Measurements from ENCODE around the gene SPTBN2. TPM values are rescaled to one million over a fixed set of nuclear protein-coding genes. Genes with fewer than 3 reads are reported as not detected.

Gene SPTBN2
- total RNA-seq, 1 donor from 2014 or later: 62.4 TPM

DNA sequence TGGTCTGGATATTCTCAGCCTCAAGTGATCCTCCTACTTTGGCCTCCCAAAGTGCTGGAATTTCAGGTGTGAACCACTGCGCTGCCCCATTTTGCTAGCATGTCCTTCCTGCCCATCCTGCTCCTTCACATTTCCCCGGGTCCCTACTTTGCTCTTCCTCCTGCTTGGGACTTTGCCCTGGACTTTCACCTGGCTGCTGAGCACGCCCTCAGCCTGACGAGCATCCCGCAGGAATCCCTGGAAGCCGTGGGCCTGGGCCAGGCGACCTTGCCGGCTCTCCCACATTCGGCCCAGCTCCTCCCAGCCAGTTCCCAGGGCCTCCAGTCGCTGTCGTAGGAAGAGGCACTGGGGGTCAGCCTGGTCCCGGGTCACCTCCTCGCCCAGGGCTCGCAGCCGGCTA is 28.7 kb downstream of the SPTBN2 start:
- TF ChIP-seq, protein P1, sequence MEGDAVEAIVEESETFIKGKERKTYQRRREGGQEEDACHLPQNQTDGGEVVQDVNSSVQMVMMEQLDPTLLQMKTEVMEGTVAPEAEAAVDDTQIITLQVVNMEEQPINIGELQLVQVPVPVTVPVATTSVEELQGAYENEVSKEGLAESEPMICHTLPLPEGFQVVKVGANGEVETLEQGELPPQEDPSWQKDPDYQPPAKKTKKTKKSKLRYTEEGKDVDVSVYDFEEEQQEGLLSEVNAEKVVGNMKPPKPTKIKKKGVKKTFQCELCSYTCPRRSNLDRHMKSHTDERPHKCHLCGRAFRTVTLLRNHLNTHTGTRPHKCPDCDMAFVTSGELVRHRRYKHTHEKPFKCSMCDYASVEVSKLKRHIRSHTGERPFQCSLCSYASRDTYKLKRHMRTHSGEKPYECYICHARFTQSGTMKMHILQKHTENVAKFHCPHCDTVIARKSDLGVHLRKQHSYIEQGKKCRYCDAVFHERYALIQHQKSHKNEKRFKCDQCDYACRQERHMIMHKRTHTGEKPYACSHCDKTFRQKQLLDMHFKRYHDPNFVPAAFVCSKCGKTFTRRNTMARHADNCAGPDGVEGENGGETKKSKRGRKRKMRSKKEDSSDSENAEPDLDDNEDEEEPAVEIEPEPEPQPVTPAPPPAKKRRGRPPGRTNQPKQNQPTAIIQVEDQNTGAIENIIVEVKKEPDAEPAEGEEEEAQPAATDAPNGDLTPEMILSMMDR (IDR thresholded peaks at IDR 0.05; ENCODE audit: unreplicated experiment): no peak
- Mint-ChIP-seq H3K4me3 (no peak overlapping the region), H3K27ac (no peak overlapping the region), H3K36me3 (peaks cover 35% of the 10 kb centered on the region), H3K9me3 (no peaks in the 10 kb centered on the region), H3K27me3 (ENCODE audit: low read depth) (no peaks in the 10 kb centered on the region), H3K4me1 (peaks cover 2% of the 10 kb centered on the region)
- no peak for DNase-seq (ENCODE audit: low spot score in 2 of 2, unreplicated experiment in 2 of 2)

DNA sequence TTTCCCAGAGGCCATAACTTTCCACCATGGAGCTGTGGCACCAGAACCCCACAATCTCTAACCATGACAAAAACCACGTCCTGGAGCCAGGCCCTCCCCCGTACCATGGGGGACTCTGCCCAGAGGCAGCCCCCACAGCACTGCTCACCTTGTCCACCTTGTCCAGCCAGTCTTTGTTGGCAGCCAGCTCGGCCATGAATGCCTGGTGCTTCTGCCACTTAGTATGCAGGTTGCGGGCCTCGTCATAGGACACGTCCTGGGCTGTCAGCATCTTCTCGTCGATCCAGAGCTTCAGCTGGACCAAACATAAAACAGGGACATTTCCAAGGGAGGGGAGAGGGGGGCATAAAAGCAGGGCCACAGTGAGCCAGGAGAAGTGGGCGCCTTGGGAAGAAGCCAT is 30.5 kb downstream of the SPTBN2 start:
- Mint-ChIP-seq H3K4me3 (no peak overlapping the region), H3K27me3 (ENCODE audit: low read depth) (no peaks in the 10 kb centered on the region), H3K36me3 (peaks cover 38% of the 10 kb centered on the region), H3K27ac (no peak overlapping the region), H3K4me1 (peaks cover 2% of the 10 kb centered on the region), H3K9me3 (no peaks in the 10 kb centered on the region)
- no peak for DNase-seq (ENCODE audit: low spot score in 2 of 2, unreplicated experiment in 2 of 2)
- TF ChIP-seq, protein P1 (IDR thresholded peaks at IDR 0.05; ENCODE audit: unreplicated experiment): no peak

DNA sequence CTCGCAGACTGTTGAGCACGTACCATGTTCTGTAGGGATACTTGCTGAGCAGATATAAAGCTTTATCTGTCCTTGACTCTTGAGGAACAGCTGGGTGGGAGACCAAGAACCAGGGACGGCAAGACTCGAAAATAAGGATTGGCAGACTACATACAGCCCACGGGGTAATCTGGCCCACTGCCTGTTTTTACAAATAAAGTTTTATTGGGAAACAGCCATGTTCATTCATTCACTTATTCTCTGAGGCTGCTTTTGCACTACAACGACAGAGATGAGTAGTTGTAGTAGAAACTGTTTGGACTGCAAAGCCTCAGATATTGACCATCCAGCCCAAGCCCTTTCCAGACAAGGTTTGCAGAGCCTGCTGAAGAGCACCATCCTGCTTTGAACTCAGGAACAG is 31.0 kb downstream of the SPTBN2 start:
- Mint-ChIP-seq H3K27me3 (ENCODE audit: low read depth) (no peaks in the 10 kb centered on the region), H3K4me3 (no peak overlapping the region), H3K27ac (no peak overlapping the region), H3K36me3 (peaks cover 38% of the 10 kb centered on the region), H3K9me3 (no peaks in the 10 kb centered on the region), H3K4me1 (peaks cover 2% of the 10 kb centered on the region)
- TF ChIP-seq, protein P1 (IDR thresholded peaks at IDR 0.05; ENCODE audit: unreplicated experiment): no peak
- DNase-seq (ENCODE audit: low spot score in 2 of 2, unreplicated experiment in 2 of 2): no peak

DNA sequence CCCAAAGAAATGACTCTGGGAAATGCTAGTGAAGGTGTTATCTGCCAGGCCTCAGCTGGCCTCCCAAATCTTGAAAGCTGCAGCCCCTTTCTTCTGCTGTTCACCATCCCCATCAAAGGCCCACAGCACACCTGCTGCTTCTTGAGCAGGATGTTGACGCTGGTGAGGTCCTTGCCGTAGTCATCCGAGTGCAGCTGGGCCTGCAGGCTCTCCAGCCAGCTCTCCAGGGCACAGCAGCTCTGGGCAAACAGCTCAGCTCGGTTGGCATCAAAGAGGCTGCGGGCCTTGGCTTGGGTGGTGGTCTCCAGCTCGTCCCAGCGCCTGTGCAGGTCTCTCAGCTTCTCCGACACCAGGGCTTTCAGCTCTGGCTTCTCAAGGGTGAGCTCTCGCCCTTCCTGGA is 32.9 kb downstream of the SPTBN2 start:
- Mint-ChIP-seq H3K27me3 (ENCODE audit: low read depth) (no peaks in the 10 kb centered on the region), H3K36me3 (peaks cover 32% of the 10 kb centered on the region), H3K27ac (no peak overlapping the region), H3K4me3 (no peak overlapping the region), H3K4me1 (no peaks in the 10 kb centered on the region), H3K9me3 (no peaks in the 10 kb centered on the region)
- DNase-seq (ENCODE audit: low spot score in 2 of 2, unreplicated experiment in 2 of 2): no peak
- TF ChIP-seq, protein P1 (IDR thresholded peaks at IDR 0.05; ENCODE audit: unreplicated experiment): no peak

DNA sequence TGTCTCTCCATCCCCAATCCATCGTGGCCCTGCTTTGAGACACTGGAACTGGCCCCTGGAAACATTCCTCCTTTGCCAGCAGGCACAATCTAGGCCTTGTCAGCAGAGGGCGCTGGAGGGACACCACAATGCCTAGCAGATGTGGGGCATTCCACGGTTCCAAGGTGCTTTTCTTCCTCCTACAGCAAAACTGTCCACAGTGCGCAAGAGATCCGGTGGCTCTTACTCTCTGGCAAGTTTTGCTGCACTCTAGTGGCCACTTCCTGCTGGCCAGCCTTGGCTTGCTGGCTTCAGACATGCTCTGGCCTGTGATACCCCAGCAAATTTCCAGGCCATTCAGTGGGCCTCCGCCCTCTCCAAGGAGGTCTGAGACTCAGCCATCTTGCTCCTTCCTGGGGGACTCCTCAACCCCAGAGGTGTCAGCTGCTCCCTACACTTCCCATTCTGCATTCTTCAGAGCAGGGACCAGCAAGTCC is 34.2 kb downstream of the SPTBN2 start:
- Mint-ChIP-seq H3K36me3 (peaks cover 24% of the 10 kb centered on the region), H3K4me3 (no peak overlapping the region), H3K4me1 (no peaks in the 10 kb centered on the region), H3K27ac (no peak overlapping the region), H3K9me3 (no peaks in the 10 kb centered on the region), H3K27me3 (ENCODE audit: low read depth) (no peaks in the 10 kb centered on the region)
- peak; percentile 73 to 88 for DNase-seq (ENCODE audit: low spot score in 2 of 2, unreplicated experiment in 2 of 2)
- TF ChIP-seq, protein P1 (IDR thresholded peaks at IDR 0.05; ENCODE audit: unreplicated experiment): peak; percentile 79

DNA sequence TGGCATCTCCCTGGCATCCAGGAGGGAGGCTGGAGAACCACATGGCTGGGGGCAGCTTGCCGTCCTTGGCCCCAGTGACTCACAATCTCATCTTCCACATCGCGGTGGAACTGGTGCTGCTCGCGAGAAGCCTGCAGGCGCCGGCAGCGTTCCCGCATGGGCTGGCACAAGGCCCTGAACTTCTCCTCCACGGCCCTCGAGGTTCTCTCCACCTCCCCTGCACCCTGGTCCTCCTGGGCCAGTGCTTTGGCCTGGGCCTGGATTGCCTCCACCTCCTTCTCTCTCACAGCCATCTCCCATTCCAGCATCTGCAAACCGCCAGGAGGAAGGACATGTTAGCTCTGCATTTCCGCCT is 35.0 kb downstream of the SPTBN2 start:
- Mint-ChIP-seq H3K9me3 (no peaks in the 10 kb centered on the region), H3K27me3 (ENCODE audit: low read depth) (no peaks in the 10 kb centered on the region), H3K36me3 (peaks cover 21% of the 10 kb centered on the region), H3K4me3 (no peak overlapping the region), H3K4me1 (no peaks in the 10 kb centered on the region), H3K27ac (no peak overlapping the region)
- DNase-seq (ENCODE audit: low spot score in 2 of 2, unreplicated experiment in 2 of 2): no peak
- TF ChIP-seq, protein P1 (IDR thresholded peaks at IDR 0.05; ENCODE audit: unreplicated experiment): no peak
